PC-9 (cell line): Measurements from ENCODE around the gene GPR89A. TPM values are rescaled to one million over a fixed set of nuclear protein-coding genes. Genes with fewer than 3 reads are reported as not detected.

ENCODE experiments used
- BruUV-seq: library from RNA; stranded (reverse); fragments of 400-500 nt; replicated peaks from 2 replicates; lab custom pipeline; 2021; lab: Mats Ljungman, UMichigan
- CTCF ChIA-PET: fragments of 300-600 bp; sonication (Branson Sonifier 250); formaldehyde crosslinking; loops from one replicate; lab custom pipeline; 2022; ENCODE audit warnings: antibody characterized with exemption; lab: Charles Lee
- POLR2A ChIA-PET: fragments of 300-600 bp; sonication (Branson Sonifier 250); formaldehyde crosslinking; loops from one replicate; lab custom pipeline; 2022; ENCODE audit warnings: antibody characterized with exemption; ENCODE audit not compliant: unreplicated experiment; lab: Charles Lee
- DNase-seq, 2 experiments: peaks; one replicate each; pipeline versions ENCODE4 v3.0.0 to v3.0.0-alpha.2; 2015 to 2022; ENCODE audit warnings: mixed read lengths in 1 of 2
- H2AFZ ChIP-seq: fragments of 200-600 bp; sonication (generic); 2 replicates; pipeline ENCODE4 v1.8.1; 2017; ENCODE audit warnings: antibody characterized with exemption
- H3F3A ChIP-seq: fragments of 200-600 bp; sonication (generic); 2 replicates; pipeline ENCODE4 v1.8.1; 2017; ENCODE audit warnings: antibody characterized with exemption, mild to moderate bottlenecking, low read depth; ENCODE audit not compliant: insufficient read depth
- H3K27ac ChIP-seq: fragments of 200-600 bp; sonication (generic); 2 replicates; pipeline ENCODE4 v1.6.1; 2016; ENCODE audit warnings: mixed run types
- H3K27me3 ChIP-seq: fragments of 200-600 bp; sonication (generic); 2 replicates; pipeline ENCODE4 v1.6.1; 2016; ENCODE audit warnings: low read depth, mixed run types; ENCODE audit not compliant: insufficient read depth
- H3K36me3 ChIP-seq: fragments of 200-600 bp; sonication (generic); 2 replicates; pipeline ENCODE4 v1.6.1; 2016; ENCODE audit warnings: low read depth, mixed run types
- H3K4me1 ChIP-seq: fragments of 200-600 bp; sonication (generic); replicated peaks from 2 replicates; pipeline ENCODE4 v1.6.1; 2016; ENCODE audit warnings: mixed run types; ENCODE audit not compliant: insufficient read depth
- H3K4me2 ChIP-seq: fragments of 200-600 bp; sonication (generic); 2 replicates; pipeline ENCODE4 v1.6.1; 2017; ENCODE audit warnings: mixed run types
- H3K4me3 ChIP-seq: fragments of 200-600 bp; sonication (generic); 2 replicates; pipeline ENCODE4 v1.6.1; 2016; ENCODE audit warnings: mixed run types
- H3K79me2 ChIP-seq: fragments of 200-600 bp; sonication (generic); 2 replicates; pipeline ENCODE4 v1.6.1; 2017; ENCODE audit warnings: low read depth, mixed run types
- H3K9me2 ChIP-seq: fragments of 200-600 bp; sonication (generic); 2 replicates; pipeline ENCODE4 v1.8.1; 2017; ENCODE audit warnings: mild to moderate bottlenecking; ENCODE audit not compliant: insufficient read depth
- H3K9me3 ChIP-seq: fragments of 200-600 bp; sonication (generic); 2 replicates; pipeline ENCODE4 v1.8.1; 2016; ENCODE audit warnings: low read depth; ENCODE audit not compliant: insufficient read depth
- H4K20me1 ChIP-seq: fragments of 200-600 bp; sonication (generic); 2 replicates; pipeline ENCODE4 v1.8.1; 2017; ENCODE audit not compliant: insufficient read depth
- EZH2 ChIP-seq: fragments of 200-600 bp; sonication (generic); IDR thresholded peaks from 2 replicates; pipeline ENCODE4 v1.8.0; 2017; ENCODE audit warnings: antibody characterized with exemption, low read depth
- intact Hi-C: fragments of 100-400 bp; cut with micrococcal nuclease; formaldehyde crosslinking; loops from one replicate; pipeline ENCODE4 v1.10.0; 2022; ENCODE audit not compliant: unreplicated experiment
- total RNA-seq: library from RNA; stranded (reverse); gene quantifications from 2 replicates; pipeline ENCODE4 v1.2.3, GENCODE V29; 2021
- TF ChIP-seq, protein P1 (sequence below): fragments of 200-600 bp; sonication (generic); conservative IDR thresholded peaks from 2 replicates; pipeline ENCODE4 v1.6.1; 2017; ENCODE audit warnings: mixed run types, antibody characterized with exemption, mild to moderate bottlenecking, moderate library complexity

Gene GPR89A
- total RNA-seq, 1 experiment from 2014 or later: 20.4 TPM

DNA sequence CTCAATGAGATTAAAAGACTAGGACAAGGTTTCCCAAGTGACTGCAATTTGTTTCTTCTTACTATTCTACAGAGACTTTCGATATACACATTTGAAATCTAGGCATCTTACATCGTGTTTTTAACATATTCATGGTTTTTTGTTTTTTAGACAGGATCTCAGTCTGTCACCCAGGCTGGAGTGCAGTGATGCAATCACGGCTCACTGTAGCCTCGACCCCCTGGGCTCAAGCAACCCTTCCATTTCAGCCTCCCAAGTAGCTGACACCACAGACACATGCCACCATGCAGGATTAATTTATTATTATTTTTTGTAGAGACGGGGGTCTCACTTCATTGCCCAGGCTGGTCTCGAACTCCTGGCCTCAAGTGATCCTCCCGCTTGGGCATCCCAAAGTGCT lies 97.8 kb downstream of the GPR89A start:
- BruUV-seq: no TSS peak
- no peaks in the 10 kb centered on the region for H3K36me3 ChIP-seq
- ChIA-PET POLR2A (no interaction called here), CTCF (interaction anchor here (0.6 kb wide), 1 partner anchor 96 kb away, joined by 3 read pairs; no protein-coding TSS in a partner anchor)
- no peak for DNase-seq
- no peaks in the 10 kb centered on the region for H3K9me2 ChIP-seq
- peaks cover 39% of the 10 kb centered on the region for H3K4me1 ChIP-seq
- H3K27me3 ChIP-seq: no peaks in the 10 kb centered on the region
- H3K4me3 ChIP-seq: no peak overlapping the region
- no peaks in the 10 kb centered on the region for H3K9me3 ChIP-seq
- peak overlapping the region; percentile 42 for H3K4me2 ChIP-seq
- H2AFZ ChIP-seq: no peak overlapping the region
- intact Hi-C loops: no loop called here
- no peaks in the 10 kb centered on the region for H3K79me2 ChIP-seq
- TF ChIP-seq EZH2: no peak
- TF ChIP-seq, protein P1, sequence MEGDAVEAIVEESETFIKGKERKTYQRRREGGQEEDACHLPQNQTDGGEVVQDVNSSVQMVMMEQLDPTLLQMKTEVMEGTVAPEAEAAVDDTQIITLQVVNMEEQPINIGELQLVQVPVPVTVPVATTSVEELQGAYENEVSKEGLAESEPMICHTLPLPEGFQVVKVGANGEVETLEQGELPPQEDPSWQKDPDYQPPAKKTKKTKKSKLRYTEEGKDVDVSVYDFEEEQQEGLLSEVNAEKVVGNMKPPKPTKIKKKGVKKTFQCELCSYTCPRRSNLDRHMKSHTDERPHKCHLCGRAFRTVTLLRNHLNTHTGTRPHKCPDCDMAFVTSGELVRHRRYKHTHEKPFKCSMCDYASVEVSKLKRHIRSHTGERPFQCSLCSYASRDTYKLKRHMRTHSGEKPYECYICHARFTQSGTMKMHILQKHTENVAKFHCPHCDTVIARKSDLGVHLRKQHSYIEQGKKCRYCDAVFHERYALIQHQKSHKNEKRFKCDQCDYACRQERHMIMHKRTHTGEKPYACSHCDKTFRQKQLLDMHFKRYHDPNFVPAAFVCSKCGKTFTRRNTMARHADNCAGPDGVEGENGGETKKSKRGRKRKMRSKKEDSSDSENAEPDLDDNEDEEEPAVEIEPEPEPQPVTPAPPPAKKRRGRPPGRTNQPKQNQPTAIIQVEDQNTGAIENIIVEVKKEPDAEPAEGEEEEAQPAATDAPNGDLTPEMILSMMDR: no peak
- H3K27ac ChIP-seq: peak overlapping the region; percentile 45
- no peaks in the 10 kb centered on the region for H4K20me1 ChIP-seq
- peaks cover 24% of the 10 kb centered on the region for H3F3A ChIP-seq

DNA sequence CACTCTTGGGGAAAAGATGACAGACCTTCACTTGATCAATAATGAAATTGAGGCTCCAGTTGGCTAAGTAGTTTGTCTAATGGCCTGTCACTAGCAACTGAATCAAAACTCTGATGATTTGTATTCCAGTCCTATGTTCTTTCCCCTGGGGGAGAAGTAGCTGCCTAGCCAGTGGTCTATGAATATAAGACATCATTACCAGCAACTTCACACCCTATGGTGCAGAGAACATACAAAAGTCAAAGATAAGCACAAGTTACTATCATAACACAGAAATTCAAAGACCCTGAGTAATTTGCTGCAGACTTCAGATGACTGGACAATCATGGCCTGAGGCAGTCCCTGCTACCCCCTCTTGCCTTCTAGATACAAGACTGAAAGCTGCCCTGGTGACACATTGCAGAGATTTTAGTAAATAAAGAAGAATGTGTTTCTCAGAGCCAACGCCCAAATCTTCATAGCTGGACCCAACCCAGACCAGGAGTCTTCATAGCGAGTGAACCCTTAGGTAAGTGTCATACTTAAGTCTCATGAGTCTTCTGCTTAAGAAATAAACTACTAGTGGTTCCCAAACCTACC lies 98.4 kb downstream of the GPR89A start:
- Histone ChIP-seq H3K27ac (peak overlapping the region; percentile 68), H3K27me3 (no peaks in the 10 kb centered on the region), H3K4me3 (no peak overlapping the region), H4K20me1 (no peaks in the 10 kb centered on the region), H3F3A (peaks cover 27% of the 10 kb centered on the region), H3K9me2 (no peaks in the 10 kb centered on the region), H3K9me3 (no peaks in the 10 kb centered on the region), H3K4me1 (peaks cover 39% of the 10 kb centered on the region), H3K36me3 (no peaks in the 10 kb centered on the region), H2AFZ (no peak overlapping the region), H3K79me2 (no peaks in the 10 kb centered on the region), H3K4me2 (peak overlapping the region; percentile 42)
- ChIA-PET POLR2A (interaction anchor here (0.6 kb wide), 1 partner anchor 15 kb away, joined by 14 read pairs; no protein-coding TSS in a partner anchor), CTCF (no interaction called here)
- peak; percentile 83 to 99 for DNase-seq
- BruUV-seq: no TSS peak
- intact Hi-C loops: no loop called here
- TF ChIP-seq EZH2: no peak
- TF ChIP-seq, protein P1: no peak

DNA sequence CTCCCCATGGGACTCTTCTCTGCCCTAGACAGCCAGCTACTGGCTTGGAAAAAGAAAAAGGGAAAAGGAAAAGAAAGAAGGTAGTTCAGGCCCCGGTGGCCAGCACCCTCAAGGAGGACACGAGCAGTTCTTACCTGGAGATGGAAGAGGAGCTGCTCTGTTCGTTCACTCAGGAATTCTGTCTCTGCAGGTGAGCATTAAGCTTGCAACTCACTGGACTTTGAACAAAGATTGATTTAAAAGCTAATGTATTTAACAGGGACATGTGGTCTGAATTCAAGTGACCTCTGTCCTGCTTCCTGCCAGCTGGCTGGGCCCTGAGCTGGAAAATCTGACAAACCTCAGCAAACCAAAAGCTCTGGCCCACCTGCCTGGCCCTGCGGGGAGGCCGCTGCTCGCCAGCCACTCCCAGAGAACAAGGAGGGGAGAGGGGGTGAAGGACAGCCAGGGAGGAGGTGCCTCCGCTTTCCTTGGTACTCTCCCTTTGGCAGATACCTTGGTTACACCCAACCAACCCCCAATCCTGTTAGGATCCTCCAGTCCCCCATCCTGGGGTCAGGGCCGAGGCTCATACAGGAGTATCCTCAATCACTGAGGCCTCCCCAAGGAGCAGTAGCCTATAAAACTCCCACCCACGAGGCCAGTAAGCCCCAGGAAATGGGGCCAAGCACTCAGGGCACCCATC lies 99.5 kb downstream of the GPR89A start, which contains the start of gene PDZK1:
Gene PDZK1 (minus strand): TSS at position 186 of the 685 bp plus-strand sequence. CDS start 19,347 bp downstream, outside the sequence.
- H4K20me1 ChIP-seq: no peaks in the 10 kb centered on the region
- no peaks in the 10 kb centered on the region for H3K9me2 ChIP-seq
- no peak within 1 kb of the TSS for H2AFZ ChIP-seq
- POLR2A ChIA-PET: no interaction called here
- BruUV-seq: no TSS peak
- H3F3A ChIP-seq: peaks cover 33% of the 10 kb centered on the region
- DNase-seq: peak; percentile 38 to 48
- H3K79me2 ChIP-seq: no peaks in the 10 kb centered on the region
- no peaks in the 10 kb centered on the region for H3K27me3 ChIP-seq
- no peak within 1 kb of the TSS for H3K4me3 ChIP-seq
- H3K4me1 ChIP-seq: peaks cover 39% of the 10 kb centered on the region
- no peaks in the 10 kb centered on the region for H3K36me3 ChIP-seq
- CTCF ChIA-PET: no interaction called here
- TF ChIP-seq, protein P1: no peak
- TF ChIP-seq EZH2: no peak
- no peaks in the 10 kb centered on the region for H3K9me3 ChIP-seq
- H3K4me2 ChIP-seq: peak within 1 kb of the TSS; percentile 42
- H3K27ac ChIP-seq: peak within 1 kb of the TSS; percentile 68
- intact Hi-C loops: no loop called here
